ENCODE measurements around the gene HTATSF1.

Gene HTATSF1, protein sequence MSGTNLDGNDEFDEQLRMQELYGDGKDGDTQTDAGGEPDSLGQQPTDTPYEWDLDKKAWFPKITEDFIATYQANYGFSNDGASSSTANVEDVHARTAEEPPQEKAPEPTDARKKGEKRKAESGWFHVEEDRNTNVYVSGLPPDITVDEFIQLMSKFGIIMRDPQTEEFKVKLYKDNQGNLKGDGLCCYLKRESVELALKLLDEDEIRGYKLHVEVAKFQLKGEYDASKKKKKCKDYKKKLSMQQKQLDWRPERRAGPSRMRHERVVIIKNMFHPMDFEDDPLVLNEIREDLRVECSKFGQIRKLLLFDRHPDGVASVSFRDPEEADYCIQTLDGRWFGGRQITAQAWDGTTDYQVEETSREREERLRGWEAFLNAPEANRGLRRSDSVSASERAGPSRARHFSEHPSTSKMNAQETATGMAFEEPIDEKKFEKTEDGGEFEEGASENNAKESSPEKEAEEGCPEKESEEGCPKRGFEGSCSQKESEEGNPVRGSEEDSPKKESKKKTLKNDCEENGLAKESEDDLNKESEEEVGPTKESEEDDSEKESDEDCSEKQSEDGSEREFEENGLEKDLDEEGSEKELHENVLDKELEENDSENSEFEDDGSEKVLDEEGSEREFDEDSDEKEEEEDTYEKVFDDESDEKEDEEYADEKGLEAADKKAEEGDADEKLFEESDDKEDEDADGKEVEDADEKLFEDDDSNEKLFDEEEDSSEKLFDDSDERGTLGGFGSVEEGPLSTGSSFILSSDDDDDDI

GRCh38 chrX:136497556-136498052 is at the start of gene HTATSF1:
Gene HTATSF1 (plus strand): TSS chrX:136497592. CDS start chrX:136497685, 93 bp downstream.
- no peak for FAIRE-seq
- TF ChIP-seq, protein P1, sequence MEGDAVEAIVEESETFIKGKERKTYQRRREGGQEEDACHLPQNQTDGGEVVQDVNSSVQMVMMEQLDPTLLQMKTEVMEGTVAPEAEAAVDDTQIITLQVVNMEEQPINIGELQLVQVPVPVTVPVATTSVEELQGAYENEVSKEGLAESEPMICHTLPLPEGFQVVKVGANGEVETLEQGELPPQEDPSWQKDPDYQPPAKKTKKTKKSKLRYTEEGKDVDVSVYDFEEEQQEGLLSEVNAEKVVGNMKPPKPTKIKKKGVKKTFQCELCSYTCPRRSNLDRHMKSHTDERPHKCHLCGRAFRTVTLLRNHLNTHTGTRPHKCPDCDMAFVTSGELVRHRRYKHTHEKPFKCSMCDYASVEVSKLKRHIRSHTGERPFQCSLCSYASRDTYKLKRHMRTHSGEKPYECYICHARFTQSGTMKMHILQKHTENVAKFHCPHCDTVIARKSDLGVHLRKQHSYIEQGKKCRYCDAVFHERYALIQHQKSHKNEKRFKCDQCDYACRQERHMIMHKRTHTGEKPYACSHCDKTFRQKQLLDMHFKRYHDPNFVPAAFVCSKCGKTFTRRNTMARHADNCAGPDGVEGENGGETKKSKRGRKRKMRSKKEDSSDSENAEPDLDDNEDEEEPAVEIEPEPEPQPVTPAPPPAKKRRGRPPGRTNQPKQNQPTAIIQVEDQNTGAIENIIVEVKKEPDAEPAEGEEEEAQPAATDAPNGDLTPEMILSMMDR (IDR thresholded peaks at IDR 0.05; ENCODE audit: insufficient read depth, missing control alignments), result no peak
- no peak for DNase-seq (ENCODE audit: insufficient read length, low spot score)

GRCh38 chrX:136447968-136448367 is 49.4 kb upstream of the HTATSF1 start:
- DNase-seq (ENCODE audit: insufficient read length, low spot score) (no peak), FAIRE-seq (no peak)
- TF ChIP-seq, protein P1 (IDR thresholded peaks at IDR 0.05; ENCODE audit: insufficient read depth, missing control alignments), result no peak

DNA sequence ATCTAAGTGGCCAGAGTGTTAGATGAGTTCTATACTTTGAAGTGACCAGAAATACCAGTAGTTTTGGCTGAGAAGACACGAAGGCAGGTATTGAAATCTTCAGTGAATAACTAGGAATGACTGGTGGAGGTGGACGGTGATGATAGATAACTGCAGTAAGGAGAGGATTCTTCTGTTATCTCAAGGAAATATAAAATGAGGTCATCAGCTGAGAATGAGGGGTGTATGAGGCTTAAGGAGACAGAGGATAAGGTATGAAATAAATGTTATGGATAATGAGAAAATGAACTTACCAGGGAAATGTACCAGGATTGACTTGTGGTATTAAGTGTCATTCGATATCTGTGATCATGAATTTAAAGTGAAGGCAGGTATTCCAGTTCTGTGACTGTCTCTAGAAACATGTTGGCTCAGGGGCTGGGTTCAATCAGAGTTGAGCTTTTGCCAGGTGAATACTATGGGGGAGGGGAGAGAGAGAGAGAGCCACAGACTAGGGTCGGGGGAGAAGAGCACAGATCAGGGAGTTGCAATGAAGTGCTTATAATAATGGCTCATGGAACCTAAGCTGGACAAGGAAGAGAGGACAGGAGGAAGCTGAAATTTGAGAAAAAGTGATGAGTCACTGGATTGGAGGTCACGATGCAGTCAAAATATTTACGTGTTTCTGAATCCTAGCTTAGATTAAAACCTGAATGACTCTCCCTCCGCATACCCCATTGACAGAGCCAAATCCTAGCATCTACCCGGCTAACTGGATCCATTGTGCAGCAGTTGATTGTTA is 47.2 kb upstream of the HTATSF1 start:
- TF ChIP-seq, protein P1 (IDR thresholded peaks at IDR 0.05; ENCODE audit: insufficient read depth, missing control alignments), result no peak
- DNase-seq (ENCODE audit: insufficient read length, low spot score), result no peak
- FAIRE-seq, result no peak

DNA sequence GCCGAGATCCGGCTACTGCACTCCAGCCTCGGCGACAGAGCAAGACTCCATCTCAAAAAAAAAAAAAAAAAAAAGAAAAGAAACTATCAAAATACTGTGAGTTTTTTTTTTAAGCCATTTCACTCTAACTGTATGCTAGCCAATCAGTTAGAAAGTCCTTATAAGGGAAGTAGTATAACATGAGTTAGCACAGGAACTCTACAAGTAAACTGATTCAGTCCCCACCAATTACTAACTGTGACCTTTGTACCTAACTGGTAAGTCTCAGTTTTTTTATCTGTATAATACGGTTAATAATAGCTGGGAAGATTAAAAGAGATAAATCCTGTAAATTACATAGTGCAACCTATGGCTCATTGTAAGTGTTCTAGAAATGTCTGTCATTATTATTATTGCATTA is 44.8 kb upstream of the HTATSF1 start:
- FAIRE-seq, result peak; percentile 16
- TF ChIP-seq, protein P1 (IDR thresholded peaks at IDR 0.05; ENCODE audit: insufficient read depth, missing control alignments), result no peak
- no peak for DNase-seq (ENCODE audit: insufficient read length, low spot score)

DNA sequence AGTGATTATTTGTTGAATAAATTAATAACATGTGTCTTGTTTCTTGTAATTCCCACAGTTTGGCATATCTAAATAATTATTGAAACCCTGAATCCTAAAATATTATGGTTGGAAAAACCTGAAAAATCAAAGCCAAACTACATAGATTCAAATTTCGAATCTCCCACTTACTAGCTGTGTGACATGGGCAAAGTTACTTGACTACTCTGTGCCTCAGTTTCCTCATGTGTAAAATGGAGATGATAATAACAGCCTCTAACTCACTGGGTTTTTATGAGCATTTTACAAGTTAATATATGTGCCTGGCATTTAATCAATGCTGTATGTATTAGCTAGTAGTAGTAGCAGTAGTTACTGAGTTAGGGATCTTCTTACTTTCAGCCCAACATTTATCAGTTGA is 44.3 kb upstream of the HTATSF1 start:
- no peak for FAIRE-seq
- DNase-seq (ENCODE audit: insufficient read length, low spot score), result no peak
- TF ChIP-seq, protein P1 (IDR thresholded peaks at IDR 0.05; ENCODE audit: insufficient read depth, missing control alignments), result no peak

DNA sequence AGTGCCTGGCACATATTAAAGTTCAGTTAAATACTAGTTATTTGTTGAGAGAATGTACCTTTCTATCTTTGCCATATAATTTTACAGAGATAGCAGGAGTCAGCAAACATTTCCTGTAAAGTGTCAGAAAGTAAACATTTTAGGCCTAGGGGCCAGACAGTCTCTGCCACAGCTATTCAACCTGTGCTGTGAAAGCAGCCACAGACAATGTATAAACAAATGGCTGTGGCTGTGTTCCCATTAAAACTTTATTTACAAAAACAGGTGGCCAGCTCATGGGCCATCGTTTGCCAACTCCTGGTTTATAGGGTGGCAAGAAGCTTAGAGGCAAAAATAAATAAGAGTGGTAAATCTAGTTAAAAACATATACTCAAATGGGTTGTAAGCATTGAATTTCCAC is 43.6 kb upstream of the HTATSF1 start:
- TF ChIP-seq, protein P1 (IDR thresholded peaks at IDR 0.05; ENCODE audit: insufficient read depth, missing control alignments), result no peak
- FAIRE-seq, result no peak
- DNase-seq (ENCODE audit: insufficient read length, low spot score), result no peak

Measured in D721Med (cell line).